IMR-90 (cell line): ENCODE results near the gene ATP8B3. TPM values are rescaled to one million over a fixed set of nuclear protein-coding genes. Genes with fewer than 3 reads are reported as not detected.

Source experiments
- ATAC-seq: fragments of 200-7000 bp; cut with Tn5 transposase; 2 replicates; pipeline ENCODE4 v1.9.1; 2020; ENCODE audit warnings: low read depth, mild to moderate bottlenecking, moderate library complexity
- BruUV-seq: library from RNA; stranded (reverse); fragments of 400-500 nt; replicated peaks from 2 replicates; lab custom pipeline; 2021; lab: Mats Ljungman, UMichigan
- CTCF ChIA-PET: fragments of 300-600 bp; formaldehyde crosslinking; extraction: SDS; loops from one replicate; lab custom pipeline; 2021; ENCODE audit warnings: antibody characterized with exemption; lab: Yijun Ruan, JAX
- POLR2A ChIA-PET: fragments of 300-600 bp; sonication (Branson Sonifier 250); formaldehyde crosslinking; loops from one replicate; lab custom pipeline; 2022; ENCODE audit warnings: antibody characterized with exemption; ENCODE audit not compliant: unreplicated experiment; lab: Charles Lee
- DNase-seq: peaks from one replicate; pipeline ENCODE4 v3.0.0; 2013
- H2AFZ ChIP-seq: replicated peaks from 2 replicates; pipeline ENCODE3; 2013; ENCODE audit warnings: low read length, mild to moderate bottlenecking; ENCODE audit not compliant: poor library complexity
- H2AK5ac ChIP-seq: 2 replicates; pipeline ENCODE4 v1.6.1; 2013; ENCODE audit warnings: low read depth, low read length, inconsistent platforms
- H2AK9ac ChIP-seq: replicated peaks from 2 replicates; pipeline ENCODE3; 2013; ENCODE audit warnings: mild to moderate bottlenecking, low read depth, low read length, moderate library complexity; ENCODE audit not compliant: poor library complexity
- H2BK120ac ChIP-seq: 2 replicates; pipeline ENCODE4 v1.6.1; 2013; ENCODE audit warnings: low read depth, low read length, inconsistent platforms
- H2BK15ac ChIP-seq: 3 replicates; pipeline ENCODE4 v1.6.1; 2013; ENCODE audit warnings: low read depth, low read length, inconsistent platforms
- H2BK20ac ChIP-seq: 2 replicates; pipeline ENCODE4 v1.6.1; 2013; ENCODE audit warnings: low read depth, mild to moderate bottlenecking, inconsistent platforms, low read length, moderate library complexity
- H2BK5ac ChIP-seq: 2 replicates; pipeline ENCODE4 v1.6.1; 2013; ENCODE audit warnings: mild to moderate bottlenecking, low read depth, low read length, inconsistent platforms; ENCODE audit not compliant: poor library complexity, severe bottlenecking
- H3K14ac ChIP-seq: replicated peaks from 2 replicates; pipeline ENCODE4 v1.6.1; 2013; ENCODE audit warnings: low read depth, low read length, inconsistent platforms
- H3K18ac ChIP-seq: 2 replicates; pipeline ENCODE4 v1.6.1; 2013; ENCODE audit warnings: low read depth, low read length, control low read depth
- H3K23ac ChIP-seq: 2 replicates; pipeline ENCODE4 v1.6.1; 2013; ENCODE audit warnings: low read depth, low read length, inconsistent platforms
- H3K27ac ChIP-seq: 2 replicates; pipeline ENCODE4 v1.5.1; 2013; ENCODE audit warnings: mild to moderate bottlenecking, control low read depth, low read length; ENCODE audit not compliant: insufficient read depth
- H3K27me3 ChIP-seq: 2 replicates; pipeline ENCODE4 v1.6.1; 2013; ENCODE audit warnings: low read length; ENCODE audit not compliant: control insufficient read depth, insufficient read depth
- H3K36me3 ChIP-seq: 2 replicates; pipeline ENCODE4 v1.6.1; 2013; ENCODE audit warnings: low read length, mixed read lengths; ENCODE audit not compliant: control insufficient read depth, insufficient read depth
- H3K4ac ChIP-seq: 2 replicates; pipeline ENCODE4 v1.6.1; 2013; ENCODE audit warnings: low read depth, low read length, inconsistent platforms
- H3K4me1 ChIP-seq: 2 replicates; pipeline ENCODE4 v1.6.1; 2013; ENCODE audit warnings: low read length, mixed read lengths; ENCODE audit not compliant: control insufficient read depth, insufficient read depth
- H3K4me2 ChIP-seq: 2 replicates; pipeline ENCODE4 v1.6.1; 2013; ENCODE audit warnings: low read depth, mild to moderate bottlenecking, control low read depth, low read length, moderate library complexity
- H3K4me3 ChIP-seq: 2 replicates; pipeline ENCODE4 v1.5.1; 2013; ENCODE audit warnings: low read depth, mild to moderate bottlenecking, control low read depth, low read length, moderate library complexity; ENCODE audit not compliant: insufficient read depth
- H3K56ac ChIP-seq: 2 replicates; pipeline ENCODE4 v1.6.1; 2013; ENCODE audit warnings: low read length, inconsistent platforms; ENCODE audit not compliant: insufficient read depth; ENCODE audit errors: extremely low read depth
- H3K79me1 ChIP-seq, 2 experiments: 2 replicates each; pipeline ENCODE4 v1.6.1; 2013; ENCODE audit warnings: low read length in 2 of 2, inconsistent platforms in 1 of 2, low read depth in 1 of 2
- H3K9ac ChIP-seq: 2 replicates; pipeline ENCODE4 v1.6.1; 2013; ENCODE audit warnings: low read depth, low read length, control low read depth
- H3K9me1 ChIP-seq: 2 replicates; pipeline ENCODE4 v1.6.1; 2013; ENCODE audit warnings: low read length, inconsistent platforms; ENCODE audit not compliant: insufficient read depth
- H3K9me3 ChIP-seq: 2 replicates; pipeline ENCODE4 v1.6.1; 2013; ENCODE audit warnings: low read length; ENCODE audit not compliant: control insufficient read depth, insufficient read depth
- H4K20me1 ChIP-seq: 2 replicates; pipeline ENCODE4 v1.6.1; 2013; ENCODE audit warnings: low read length, inconsistent platforms; ENCODE audit not compliant: insufficient read depth
- H4K5ac ChIP-seq: 2 replicates; pipeline ENCODE4 v1.6.1; 2013; ENCODE audit warnings: mild to moderate bottlenecking, low read depth, low read length, control low read depth
- H4K8ac ChIP-seq, 2 experiments: 2 replicates each; pipeline ENCODE4 v1.6.1; 2013; ENCODE audit warnings: low read depth in 2 of 2, low read length in 2 of 2, control low read depth in 1 of 2, inconsistent platforms in 1 of 2
- H4K91ac ChIP-seq: 2 replicates; pipeline ENCODE4 v1.6.1; 2013; ENCODE audit warnings: low read depth, low read length, inconsistent platforms; ENCODE audit not compliant: insufficient read depth
- CEBPB ChIP-seq: IDR thresholded peaks from 2 replicates; pipeline ENCODE4 v1.6.1; 2012; ENCODE audit warnings: low read depth, low read length, improper control_type of control experiment
- MAFK ChIP-seq: IDR thresholded peaks from 2 replicates; pipeline ENCODE4 v1.6.1; 2012; ENCODE audit warnings: low read depth, low read length, improper control_type of control experiment
- MAZ ChIP-seq: IDR thresholded peaks from 2 replicates; pipeline ENCODE4 v1.6.1; 2012; ENCODE audit warnings: low read depth, mild to moderate bottlenecking, low read length, improper control_type of control experiment, moderate library complexity, borderline replicate concordance
- NFE2L2 ChIP-seq: fragments of 150-350 bp; IDR thresholded peaks from 2 replicates; pipeline ENCODE4 v1.6.1; 2016; ENCODE audit warnings: low read depth, mild to moderate bottlenecking, low read length
- RFX5 ChIP-seq: IDR thresholded peaks from 2 replicates; pipeline ENCODE4 v1.8.0; 2012; ENCODE audit warnings: low read depth, mild to moderate bottlenecking, low read length, moderate library complexity
- WGBS, 2 experiments: methylation state at CpG; one replicate each; pipeline versions ENCODE4 v1.1.5 to v1.1.7; 2013; ENCODE audit warnings: missing lambda C conversion rate in 2 of 2; ENCODE audit not compliant: insufficient read length in 1 of 2; ENCODE audit errors: extremely low coverage in 2 of 2; 5-methylcytosine and 5-hydroxymethylcytosine counted together
- dilution Hi-C: fragments of 300-500 bp; cut with HindIII; formaldehyde crosslinking; loops from one replicate; pipeline ENCODE4 v1.14.3; 2018; ENCODE audit warnings: low sequenced_read_pairs; ENCODE audit not compliant: unreplicated experiment
- in situ Hi-C: fragments of 300-500 bp; cut with MboI; formaldehyde crosslinking; loops from 3 replicates; pipeline ENCODE4 v1.14.3; 2019; ENCODE audit warnings: low sequenced_read_pairs, inconsistent platforms, mixed read lengths
- intact Hi-C: fragments of 100-400 bp; cut with micrococcal nuclease; formaldehyde crosslinking; loops from 2 replicates; pipeline ENCODE4 v1.10.0; 2022
- polyA plus RNA-seq, 3 experiments: library from polyadenylated mRNA; depleted of rRNA; stranded (reverse); fragments of >200 nt; gene quantifications; 2 replicates each; pipeline ENCODE4 v1.2.3, GENCODE V29; 2012; ENCODE audit warnings: low replicate concordance in 1 of 3
- total RNA-seq: library from RNA; depleted of rRNA; stranded (reverse); fragments of >200 nt; gene quantifications from 2 replicates; pipeline ENCODE4 v1.2.3, GENCODE V29; 2012

ATP8B3 gene
- total and polyA plus RNA-seq, 2 of the 4 experiments (the other 2 are of a cell fraction): 1.6 to 8.1 TPM

GRCh38 chr19:1758231-1758577 is 53.9 kb downstream of the ATP8B3 start:
- no peak overlapping the region for H4K91ac ChIP-seq
- ATAC-seq (no peak), DNase-seq (no peak)
- H3K56ac ChIP-seq: no peak overlapping the region
- H3K4ac ChIP-seq: no peak overlapping the region
- H3K18ac ChIP-seq: no peak overlapping the region
- H4K8ac ChIP-seq: no peak overlapping the region
- H3K9me1 ChIP-seq: no peaks in the 10 kb centered on the region
- no peak overlapping the region for H3K14ac ChIP-seq
- H2BK15ac ChIP-seq: no peak overlapping the region
- TF ChIP-seq MAZ: no peak
- TF ChIP-seq MAFK: no peak
- no peak for TF ChIP-seq RFX5
- no peak for TF ChIP-seq CEBPB
- TF ChIP-seq NFE2L2: no peak
- H2BK5ac ChIP-seq: no peak overlapping the region
- no peak overlapping the region for H3K9ac ChIP-seq
- in situ Hi-C loops: no loop called here
- no TSS peak for BruUV-seq
- H3K9me3 ChIP-seq: no peaks in the 10 kb centered on the region
- no CpG with 5 or more reads among the region's 10 CpGs for WGBS, 2 experiments
- no peak overlapping the region for H3K27ac ChIP-seq
- H2AFZ ChIP-seq: no peak overlapping the region
- no peaks in the 10 kb centered on the region for H3K79me1 ChIP-seq
- peaks cover 87% of the 10 kb centered on the region for H3K27me3 ChIP-seq
- H2AK9ac ChIP-seq: no peak overlapping the region
- no peak overlapping the region for H2BK120ac ChIP-seq
- dilution Hi-C loops: no loop called here
- H3K36me3 ChIP-seq: no peaks in the 10 kb centered on the region
- CTCF ChIA-PET: no interaction called here
- H2BK20ac ChIP-seq: no peak overlapping the region
- H4K5ac ChIP-seq: no peak overlapping the region
- intact Hi-C loops: no loop called here
- H2AK5ac ChIP-seq: no peak overlapping the region
- no peak overlapping the region for H3K4me2 ChIP-seq
- H3K4me3 ChIP-seq: no peak overlapping the region
- no peaks in the 10 kb centered on the region for H3K4me1 ChIP-seq
- peaks cover 6% of the 10 kb centered on the region; the same call in 1 of the 2 replicates for H4K20me1 ChIP-seq
- H3K23ac ChIP-seq: no peak overlapping the region
- POLR2A ChIA-PET: no interaction called here
